ENCODE data around the gene CTXN2. TPM values are rescaled to one million over a fixed set of nuclear protein-coding genes. Genes with fewer than 3 reads are reported as not detected.
A peak's percentile ranks its signal among the peaks of the same experiment; 100 is the strongest.

Gene CTXN2
- total RNA-seq, 1 donor from 2014 or later, result not detected

- peak; percentile 34 for DNase-seq (ENCODE audit: low read depth)
- Histone ChIP-seq H3K36me3 (ENCODE audit: control insufficient read depth, insufficient read depth, low read length) (no peaks in the 10 kb centered on the region), H3K4me3 (ENCODE audit: low read depth, low read length) (peak overlapping the region; percentile 94), H3K27me3 (ENCODE audit: control insufficient read depth, insufficient read depth, low read length) (no peaks in the 10 kb centered on the region)
- no peak for TF ChIP-seq CTCF (IDR thresholded peaks at IDR 0.05; ENCODE audit: insufficient read depth, low read length, poor library complexity, severe bottlenecking)
These were observed 14.1 kb upstream of the CTXN2 start for GRCh38 chr15:48177383-48177765.

GRCh38 chr15:48177766-48178647 lies 13.5 kb upstream of the CTXN2 start, which contains the start of gene MYEF2:
TSS of gene MYEF2 (minus strand) at chr15:48178295. CDS start at chr15:48178237, 58 bp downstream.
- no peak for TF ChIP-seq CTCF (IDR thresholded peaks at IDR 0.05; ENCODE audit: insufficient read depth, low read length, poor library complexity, severe bottlenecking)
- H3K4me3 ChIP-seq (ENCODE audit: low read depth, low read length), result peak within 1 kb of the TSS; percentile 94
- no peaks in the 10 kb centered on the region for H3K27me3 ChIP-seq (ENCODE audit: control insufficient read depth, insufficient read depth, low read length)
- DNase-seq (ENCODE audit: low read depth), result peak; percentile 51
- no peaks in the 10 kb centered on the region for H3K36me3 ChIP-seq (ENCODE audit: control insufficient read depth, insufficient read depth, low read length)

- DNase-seq (ENCODE audit: low read depth), result no peak
- TF ChIP-seq CTCF (IDR thresholded peaks at IDR 0.05; ENCODE audit: insufficient read depth, low read length, poor library complexity, severe bottlenecking), result no peak
- H3K4me3 ChIP-seq (ENCODE audit: low read depth, low read length), result peak overlapping the region; percentile 94
These were observed 12.9 kb upstream of the CTXN2 start for GRCh38 chr15:48178648-48178931.

GRCh38 chr15:48182749-48183148 lies 8.7 kb upstream of the CTXN2 start:
- H3K36me3 ChIP-seq (ENCODE audit: control insufficient read depth, insufficient read depth, low read length), result no peaks in the 10 kb centered on the region
- TF ChIP-seq CTCF (IDR thresholded peaks at IDR 0.05; ENCODE audit: insufficient read depth, low read length, poor library complexity, severe bottlenecking), result no peak
- no peak for DNase-seq (ENCODE audit: low read depth)
- no peaks in the 10 kb centered on the region for H3K27me3 ChIP-seq (ENCODE audit: control insufficient read depth, insufficient read depth, low read length)
- no peak overlapping the region for H3K4me3 ChIP-seq (ENCODE audit: low read depth, low read length)

More at GRCh38 chr15:48178648-48178931, 12.9 kb upstream of the CTXN2 start:
- H3K27me3 ChIP-seq (ENCODE audit: control insufficient read depth, insufficient read depth, low read length), result no peaks in the 10 kb centered on the region
- no peaks in the 10 kb centered on the region for H3K36me3 ChIP-seq (ENCODE audit: control insufficient read depth, insufficient read depth, low read length)

GRCh38 chr15:48185529-48185928 lies 5.9 kb upstream of the CTXN2 start:
- no peak for TF ChIP-seq CTCF (IDR thresholded peaks at IDR 0.05; ENCODE audit: insufficient read depth, low read length, poor library complexity, severe bottlenecking)
- no peak for DNase-seq (ENCODE audit: low read depth)
- Histone ChIP-seq H3K4me3 (ENCODE audit: low read depth, low read length) (no peak overlapping the region), H3K36me3 (ENCODE audit: control insufficient read depth, insufficient read depth, low read length) (no peaks in the 10 kb centered on the region), H3K27me3 (ENCODE audit: control insufficient read depth, insufficient read depth, low read length) (no peaks in the 10 kb centered on the region)

GRCh38 chr15:48186271-48186670 lies 5.2 kb upstream of the CTXN2 start:
- TF ChIP-seq CTCF (IDR thresholded peaks at IDR 0.05; ENCODE audit: insufficient read depth, low read length, poor library complexity, severe bottlenecking), result no peak
- no peaks in the 10 kb centered on the region for H3K36me3 ChIP-seq (ENCODE audit: control insufficient read depth, insufficient read depth, low read length)
- H3K27me3 ChIP-seq (ENCODE audit: control insufficient read depth, insufficient read depth, low read length), result peaks cover 2% of the 10 kb centered on the region
- no peak for DNase-seq (ENCODE audit: low read depth)
- H3K4me3 ChIP-seq (ENCODE audit: low read depth, low read length), result no peak overlapping the region

All from kidney epithelial cell (primary cell).